ENCODE measurements around the gene DDN.

The DDN gene

GRCh38 chr12:48990552-48990951 is 8.6 kb downstream of the DDN start:
- no peak for TF ChIP-seq GATA2 (IDR thresholded peaks at IDR 0.05; ENCODE audit: low read depth, low read length)
- no peak for TF ChIP-seq GATA3 (IDR thresholded peaks at IDR 0.05; ENCODE audit: low read depth, low read length)

- TF ChIP-seq GATA2 (IDR thresholded peaks at IDR 0.05; ENCODE audit: low read depth, low read length) (no peak), GATA3 (IDR thresholded peaks at IDR 0.05; ENCODE audit: low read depth, low read length) (no peak)
Observed at GRCh38 chr12:48988030-48988649, 11.0 kb downstream of the DDN start.

- TF ChIP-seq GATA2 (IDR thresholded peaks at IDR 0.05; ENCODE audit: low read depth, low read length), result no peak
- TF ChIP-seq GATA3 (IDR thresholded peaks at IDR 0.05; ENCODE audit: low read depth, low read length), result no peak
Observed at GRCh38 chr12:48986720-48987291, 12.4 kb downstream of the DDN start.

GRCh38 chr12:48985901-48986300 is 13.3 kb downstream of the DDN start:
- no peak for TF ChIP-seq GATA2 (IDR thresholded peaks at IDR 0.05; ENCODE audit: low read depth, low read length)
- no peak for TF ChIP-seq GATA3 (IDR thresholded peaks at IDR 0.05; ENCODE audit: low read depth, low read length)

- TF ChIP-seq GATA2 (IDR thresholded peaks at IDR 0.05; ENCODE audit: low read depth, low read length), result no peak
- TF ChIP-seq GATA3 (IDR thresholded peaks at IDR 0.05; ENCODE audit: low read depth, low read length), result no peak
Observed at GRCh38 chr12:48985475-48985897, 13.7 kb downstream of the DDN start.

- TF ChIP-seq GATA3 (IDR thresholded peaks at IDR 0.05; ENCODE audit: low read depth, low read length) (no peak), GATA2 (IDR thresholded peaks at IDR 0.05; ENCODE audit: low read depth, low read length) (no peak)
Observed at GRCh38 chr12:48982397-48983080, 16.6 kb downstream of the DDN start.

GRCh38 chr12:48981757-48982157 is 17.4 kb downstream of the DDN start:
- TF ChIP-seq GATA3 (IDR thresholded peaks at IDR 0.05; ENCODE audit: low read depth, low read length) (no peak), GATA2 (IDR thresholded peaks at IDR 0.05; ENCODE audit: low read depth, low read length) (no peak)

GRCh38 chr12:48980953-48981756 is 18.0 kb downstream of the DDN start:
- TF ChIP-seq GATA2 (IDR thresholded peaks at IDR 0.05; ENCODE audit: low read depth, low read length) (no peak), GATA3 (IDR thresholded peaks at IDR 0.05; ENCODE audit: low read depth, low read length) (no peak)

- TF ChIP-seq GATA3 (IDR thresholded peaks at IDR 0.05; ENCODE audit: low read depth, low read length) (no peak), GATA2 (IDR thresholded peaks at IDR 0.05; ENCODE audit: low read depth, low read length) (no peak)
Observed at GRCh38 chr12:48980389-48980952, 18.7 kb downstream of the DDN start.

GRCh38 chr12:48979602-48980388 is 19.4 kb downstream of the DDN start:
- no peak for TF ChIP-seq GATA3 (IDR thresholded peaks at IDR 0.05; ENCODE audit: low read depth, low read length)
- TF ChIP-seq GATA2 (IDR thresholded peaks at IDR 0.05; ENCODE audit: low read depth, low read length), result no peak

- no peak for TF ChIP-seq GATA3 (IDR thresholded peaks at IDR 0.05; ENCODE audit: low read depth, low read length)
- no peak for TF ChIP-seq GATA2 (IDR thresholded peaks at IDR 0.05; ENCODE audit: low read depth, low read length)
Observed at GRCh38 chr12:48978741-48979601, 20.2 kb downstream of the DDN start.

- no peak for TF ChIP-seq GATA2 (IDR thresholded peaks at IDR 0.05; ENCODE audit: low read depth, low read length)
Observed at GRCh38 chr12:48978291-48978740, 20.9 kb downstream of the DDN start, which contains the start of gene WNT1. Gene WNT1 (plus strand): TSS chr12:48978322. CDS start chr12:48978651, 329 bp downstream.

Data from SH-SY5Y (cell line).